A549 (cell line): Measurements from ENCODE around the gene PPL. TPM values are rescaled to one million over a fixed set of nuclear protein-coding genes. Genes with fewer than 3 reads are reported as not detected.
"Not testable (repeated sequence)": the region's sequence is repeated elsewhere in the genome, so short reads cannot be mapped to it uniquely, and the experiment has no call there.

Experiments
- ATAC-seq, 2 experiments: fragments of 200-7000 bp in 1 of 2; fragments of >200 bp in 1 of 2; cut with Nextera tagmentation in 1 of 2; cut with Tn5 transposase in 1 of 2; 3 replicates each; pipeline versions ENCODE4 v1.8.0 to v1.9.1; 2018 to 2020; ENCODE audit warnings: mild to moderate bottlenecking in 1 of 2, moderate library complexity in 1 of 2
- CTCF ChIA-PET: fragments of 300-600 bp; sonication (Branson Sonifier 250); formaldehyde crosslinking; extraction: SDS; loops from one replicate; lab custom pipeline; 2021; ENCODE audit warnings: antibody characterized with exemption, inconsistent platforms; lab: Yijun Ruan, JAX
- POLR2A ChIA-PET: fragments of 350-600 bp; formaldehyde crosslinking; extraction: SDS; loops from one replicate; lab custom pipeline; 2021; ENCODE audit warnings: antibody characterized with exemption, inconsistent platforms; lab: Yijun Ruan, JAX
- DNase-seq, 2 experiments: peaks; one replicate each; pipeline versions ENCODE4 v3.0.0 to v3.0.0-alpha.2; 2011 to 2016; ENCODE audit warnings: low read depth in 1 of 2, low spot score in 1 of 2
- FAIRE-seq: peaks from 2 replicates; lab custom pipeline; 2011; peaks lifted over from hg19 to GRCh38; lab: Jason Lieb, UNC
- H3K27ac ChIP-seq, 2 experiments: fragments of >200 bp; sonication (Bioruptor Twin); formaldehyde crosslinking; 3 replicates each; pipeline ENCODE4 v1.5.1; 2016 to 2017
- H3K4me1 ChIP-seq: fragments of >200 bp; sonication (Bioruptor Twin); formaldehyde crosslinking; 3 replicates; pipeline ENCODE4 v1.6.1; 2016
- H3K4me2 ChIP-seq: fragments of >200 bp; sonication (Bioruptor Twin); formaldehyde crosslinking; 3 replicates; pipeline ENCODE4 v1.6.1; 2016
- H3K4me3 ChIP-seq: fragments of >200 bp; sonication (Bioruptor Twin); formaldehyde crosslinking; 3 replicates; pipeline ENCODE4 v1.5.1; 2016
- H3K9me3 ChIP-seq: fragments of >200 bp; sonication (Bioruptor Twin); formaldehyde crosslinking; 3 replicates; pipeline ENCODE4 v1.6.1; 2016
- CBX2 ChIP-seq: fragments of 200-600 bp; sonication (generic); IDR thresholded peaks from 2 replicates; pipeline ENCODE4 v1.6.1; 2016; ENCODE audit warnings: low read depth, mild to moderate bottlenecking, borderline replicate concordance
- CBX8 ChIP-seq: fragments of 200-600 bp; sonication (generic); IDR thresholded peaks from 2 replicates; pipeline ENCODE4 v1.6.1; 2016
- CHD2 ChIP-seq: fragments of 150-350 bp; IDR thresholded peaks from 2 replicates; pipeline ENCODE4 v1.6.1; 2014; ENCODE audit warnings: low read length; ENCODE audit not compliant: partially characterized antibody
- EP300 ChIP-seq, 2 experiments: fragments of >200 bp; sonication (Bioruptor Twin); formaldehyde crosslinking; IDR thresholded peaks; 2 replicates in 1 of 2; 3 replicates in 1 of 2; pipeline ENCODE4 v1.6.1; 2016 to 2017
- FOSB ChIP-seq: fragments of 250-450 bp; sonication (Bioruptor Pico); IDR thresholded peaks from 2 replicates; pipeline ENCODE4 v1.5.0; 2020; ENCODE audit warnings: mild to moderate bottlenecking, moderate library complexity
- FOXS1 ChIP-seq: fragments of 250-450 bp; sonication (Bioruptor Pico); IDR thresholded peaks from 2 replicates; pipeline ENCODE4 v1.5.0; 2020; ENCODE audit warnings: mild to moderate bottlenecking, moderate library complexity
- HOXA7 ChIP-seq: fragments of 250-450 bp; sonication (Bioruptor Pico); IDR thresholded peaks from 2 replicates; pipeline ENCODE4 v1.5.0; 2020; ENCODE audit warnings: mild to moderate bottlenecking, moderate library complexity
- HOXB13 ChIP-seq: fragments of 250-450 bp; sonication (Bioruptor Pico); IDR thresholded peaks from 2 replicates; pipeline ENCODE4 v1.5.0; 2020; ENCODE audit warnings: low read depth, mild to moderate bottlenecking, moderate library complexity
- JUN ChIP-seq, 2 experiments: fragments of >200 bp; sonication (Bioruptor Twin); formaldehyde crosslinking; IDR thresholded peaks; 2 replicates in 1 of 2; 3 replicates in 1 of 2; pipeline ENCODE4 v1.6.1; 2016 to 2017
- MYC ChIP-seq: IDR thresholded peaks from 2 replicates; pipeline ENCODE4 v1.6.1; 2012; ENCODE audit warnings: mild to moderate bottlenecking, inconsistent platforms, low read length, improper control_type of control experiment, borderline replicate concordance
- NPAS2 ChIP-seq: fragments of 250-450 bp; sonication (Bioruptor Pico); IDR thresholded peaks from 2 replicates; pipeline ENCODE4 v1.8.0; 2022; ENCODE audit warnings: mild to moderate bottlenecking, moderate library complexity, borderline replicate concordance
- RFX5 ChIP-seq: fragments of 450-650 bp; IDR thresholded peaks from 2 replicates; pipeline ENCODE4 v1.7.1; 2014; ENCODE audit warnings: antibody characterized with exemption, mild to moderate bottlenecking, moderate library complexity
- RNF2 ChIP-seq: fragments of 200-600 bp; sonication (generic); IDR thresholded peaks from 2 replicates; pipeline ENCODE4 v1.6.1; 2016; ENCODE audit warnings: low read depth, mild to moderate bottlenecking, antibody characterized with exemption, moderate library complexity, borderline replicate concordance
- SMC3 ChIP-seq: fragments of >200 bp; sonication (Bioruptor Twin); formaldehyde crosslinking; IDR thresholded peaks from 3 replicates; pipeline ENCODE4 v1.6.1; 2018; ENCODE audit warnings: inconsistent platforms
- SREBF2 ChIP-seq: fragments of 450-650 bp; IDR thresholded peaks from 2 replicates; pipeline ENCODE4 v1.6.1; 2014; ENCODE audit warnings: mild to moderate bottlenecking, moderate library complexity
- TP53 ChIP-seq: fragments of 250-450 bp; sonication (Bioruptor Pico); IDR thresholded peaks from 2 replicates; pipeline ENCODE4 v1.5.0; 2021; ENCODE audit warnings: mild to moderate bottlenecking, moderate library complexity
- ZFP36 ChIP-seq: fragments of 450-650 bp; IDR thresholded peaks from 2 replicates; pipeline ENCODE4 v1.6.1; 2014; ENCODE audit warnings: borderline replicate concordance; ENCODE audit not compliant: partially characterized antibody
- ZSCAN20 ChIP-seq: fragments of 250-450 bp; sonication (Bioruptor Pico); IDR thresholded peaks from 2 replicates; pipeline ENCODE4 v1.8.0; 2022; ENCODE audit warnings: mild to moderate bottlenecking, moderate library complexity
- WGBS: methylation state at CpG from one replicate; pipeline ENCODE4 v1.1.6; 2017; ENCODE audit errors: missing lambda C conversion rate; 5-methylcytosine and 5-hydroxymethylcytosine counted together
- polyA plus RNA-seq, 4 experiments: library from polyadenylated mRNA; depleted of rRNA in 3 of 4; stranded (reverse); fragments of >200 nt; fragmentation: RNase III in 1 of 4; extraction: RNeasy Plus Mini Kit Qiagen cat#74134 plus additional on column Dnase treatment in 1 of 4; gene quantifications; 2 replicates in 3 of 4; 3 replicates in 1 of 4; pipeline ENCODE4 v1.2.3, GENCODE V29; 2011 to 2017
- TF ChIP-seq, protein P1 (sequence below): fragments of >200 bp; sonication (Bioruptor Twin); formaldehyde crosslinking; IDR thresholded peaks from 3 replicates; pipeline ENCODE4 v1.6.1; 2016
- TF ChIP-seq, protein P2 (sequence below): fragments of 250-450 bp; sonication (Bioruptor Pico); IDR thresholded peaks from 2 replicates; pipeline ENCODE4 v1.5.0; 2020; ENCODE audit warnings: low read depth, mild to moderate bottlenecking, moderate library complexity
- TF ChIP-seq, protein P3 (sequence below): IDR thresholded peaks from 2 replicates; pipeline ENCODE4 v1.6.1; 2012; ENCODE audit warnings: low read depth, borderline replicate concordance
- TF ChIP-seq, protein P4 (sequence below): IDR thresholded peaks from 2 replicates; pipeline ENCODE4 v1.6.1; 2012

The PPL gene
- polyA plus RNA-seq, 2 of the 4 experiments (the other 2 are of a cell fraction), result 1.8 to 2.6 TPM

DNA sequence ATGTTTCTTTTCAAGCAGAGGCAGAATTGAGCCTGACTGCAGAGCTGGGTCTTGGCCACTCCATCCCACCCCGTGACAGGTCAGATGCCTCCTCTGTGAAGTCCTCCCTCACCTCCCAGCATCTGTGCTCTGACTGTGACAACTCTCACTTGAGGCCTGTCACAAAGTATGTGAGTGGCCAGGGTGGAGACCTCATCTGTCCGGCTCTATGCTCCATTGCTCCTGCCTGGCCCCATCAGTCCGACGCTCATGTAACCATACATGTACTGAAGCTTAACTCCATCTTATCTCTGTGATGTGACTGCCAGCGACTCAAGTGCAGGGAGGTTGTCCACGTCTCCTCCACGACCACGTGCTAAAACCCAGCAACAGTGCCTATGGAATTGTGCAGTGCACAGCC lies 3.5 kb downstream of the PPL start:
- Histone ChIP-seq H3K9me3 (0 out of 3 replicates have a peak, but pooled peaks cover under 1% of the 10 kb centered on the region), H3K4me1 (peaks cover 10% of the 10 kb centered on the region; the same call in 2 of the 3 replicates), H3K4me2 (no peak overlapping the region), H3K4me3 (no peak overlapping the region), H3K27ac (no peak overlapping the region)
- ATAC-seq, result no peak
- 86% methylated on average over 8 of the region's 8 CpGs for WGBS
- no peak for TF ChIP-seq TP53 (CRISPR knock-in tag)
- no peak for TF ChIP-seq ZSCAN20 (CRISPR knock-in tag)
- TF ChIP-seq HOXA7 (CRISPR knock-in tag), result no peak
- no peak for TF ChIP-seq HOXB13
- TF ChIP-seq, protein P1, sequence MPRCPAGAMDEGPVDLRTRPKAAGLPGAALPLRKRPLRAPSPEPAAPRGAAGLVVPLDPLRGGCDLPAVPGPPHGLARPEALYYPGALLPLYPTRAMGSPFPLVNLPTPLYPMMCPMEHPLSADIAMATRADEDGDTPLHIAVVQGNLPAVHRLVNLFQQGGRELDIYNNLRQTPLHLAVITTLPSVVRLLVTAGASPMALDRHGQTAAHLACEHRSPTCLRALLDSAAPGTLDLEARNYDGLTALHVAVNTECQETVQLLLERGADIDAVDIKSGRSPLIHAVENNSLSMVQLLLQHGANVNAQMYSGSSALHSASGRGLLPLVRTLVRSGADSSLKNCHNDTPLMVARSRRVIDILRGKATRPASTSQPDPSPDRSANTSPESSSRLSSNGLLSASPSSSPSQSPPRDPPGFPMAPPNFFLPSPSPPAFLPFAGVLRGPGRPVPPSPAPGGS, result no peak
- no peak for TF ChIP-seq MYC
- no peak for TF ChIP-seq NPAS2
- FAIRE-seq, result no peak
- DNase-seq, result no peak
- ChIA-PET POLR2A (no interaction called here), CTCF (interaction anchor here (0.8 to 4.4 kb wide), 3 partner anchors 9 to 22 kb away, joined by 3 to 26 read pairs (median 5); no protein-coding TSS in a partner anchor)

DNA sequence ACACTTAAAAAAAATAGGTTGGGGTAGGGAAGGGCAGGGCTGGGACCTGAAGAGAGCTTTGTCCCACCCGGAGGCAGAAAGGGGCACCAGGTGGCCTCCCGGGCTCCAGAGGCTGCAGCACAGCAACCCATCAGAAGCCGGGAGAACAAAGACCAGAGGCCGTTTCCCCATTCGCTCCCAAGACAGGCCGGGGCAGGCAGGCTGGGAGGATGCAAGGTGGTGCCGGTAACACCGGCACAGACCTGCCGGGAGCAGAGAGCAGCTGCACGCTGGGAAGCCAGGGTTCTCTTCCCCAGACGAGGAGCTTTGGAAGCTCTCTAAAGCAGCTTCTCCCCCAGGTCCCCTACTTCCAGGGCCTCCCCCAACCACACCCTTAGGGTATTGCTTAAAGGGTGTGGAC lies 5.6 kb downstream of the PPL start:
- FAIRE-seq (no peak), ATAC-seq (no peak), DNase-seq (no peak)
- 79% methylated on average over 11 of the region's 11 CpGs for WGBS
- TF ChIP-seq CHD2 (no peak), ZSCAN20 (CRISPR knock-in tag) (no peak), RNF2 (no peak), ZFP36 (no peak), CBX2 (no peak), EP300 (IDR thresholded peaks at IDR 0.05) (no peak), RFX5 (no peak)
- no peak overlapping the region for H3K4me3 ChIP-seq
- peaks cover 9% of the 10 kb centered on the region; the same call in 2 of the 3 replicates for H3K4me1 ChIP-seq
- ChIA-PET POLR2A (no interaction called here), CTCF (interaction anchor here (0.6 to 1.2 kb wide), 4 partner anchors 10 to 383 kb away, joined by 3 to 5 read pairs (median 4); no protein-coding TSS in a partner anchor)
- no peak overlapping the region for H3K27ac ChIP-seq
- H3K9me3 ChIP-seq, result peaks cover 21% of the 10 kb centered on the region
- no peak overlapping the region for H3K4me2 ChIP-seq

DNA sequence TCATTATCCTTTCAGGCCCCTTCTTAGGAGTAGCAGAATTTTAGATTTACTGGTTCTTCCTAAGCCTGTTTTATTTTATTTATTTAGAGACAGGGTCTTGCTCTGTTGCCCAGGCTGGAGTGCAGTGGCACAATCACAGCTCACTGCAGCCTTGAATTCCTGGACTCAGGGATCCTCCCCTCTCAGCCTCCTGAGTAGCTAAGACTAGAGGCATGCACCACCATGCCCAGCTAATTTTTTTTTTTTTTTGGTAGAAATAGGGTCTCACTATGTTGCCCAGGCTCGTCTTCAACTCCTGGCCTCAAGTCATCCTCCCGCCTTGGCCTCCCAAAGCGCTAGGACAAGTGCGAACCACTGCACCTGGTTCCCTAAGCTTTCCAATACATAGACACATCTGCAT lies 7.3 kb downstream of the PPL start:
- ATAC-seq, H3K4me2 ChIP-seq, POLR2A ChIA-PET, H3K4me1 ChIP-seq, H3K4me3 ChIP-seq, H3K27ac ChIP-seq, FAIRE-seq, DNase-seq: not testable (repeated sequence)
- WGBS, result 92% methylated on average over 4 of the region's 4 CpGs
- CTCF ChIA-PET, result interaction anchor here (0.8 to 1.1 kb wide), 2 partner anchors 13 to 69 kb away, joined by 3 to 5 read pairs; no protein-coding TSS in a partner anchor
- peaks cover 28% of the 10 kb centered on the region for H3K9me3 ChIP-seq

DNA sequence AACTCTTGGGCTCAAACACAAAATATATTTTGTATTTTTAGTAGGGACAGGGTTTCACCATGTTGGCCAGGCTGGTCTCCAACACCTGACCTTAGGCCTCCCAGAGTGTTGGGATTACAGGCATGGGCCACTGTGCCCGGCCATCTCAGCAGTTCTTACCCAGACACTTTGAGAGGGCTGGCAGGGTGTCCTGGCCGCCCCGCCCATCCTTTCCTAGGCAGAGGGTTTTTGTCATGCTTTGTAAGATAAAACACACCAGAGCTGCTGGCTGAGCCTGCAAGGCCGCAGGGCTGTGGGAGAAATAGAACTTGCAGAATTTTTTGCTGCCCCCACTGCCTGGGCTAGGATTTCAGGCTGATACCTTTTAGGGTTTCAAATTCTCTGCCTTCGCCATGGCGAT lies 8.7 kb downstream of the PPL start:
- FAIRE-seq (no peak), DNase-seq (no peak)
- H3K27ac ChIP-seq, result no peak overlapping the region
- H3K4me1 ChIP-seq, result 0 out of 3 replicates have a peak, but pooled peaks cover 2% of the 10 kb centered on the region
- POLR2A ChIA-PET, result no interaction called here
- H3K4me2 ChIP-seq, result no peak overlapping the region
- TF ChIP-seq, protein P2, sequence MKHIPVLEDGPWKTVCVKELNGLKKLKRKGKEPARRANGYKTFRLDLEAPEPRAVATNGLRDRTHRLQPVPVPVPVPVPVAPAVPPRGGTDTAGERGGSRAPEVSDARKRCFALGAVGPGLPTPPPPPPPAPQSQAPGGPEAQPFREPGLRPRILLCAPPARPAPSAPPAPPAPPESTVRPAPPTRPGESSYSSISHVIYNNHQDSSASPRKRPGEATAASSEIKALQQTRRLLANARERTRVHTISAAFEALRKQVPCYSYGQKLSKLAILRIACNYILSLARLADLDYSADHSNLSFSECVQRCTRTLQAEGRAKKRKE, result no peak
- TF ChIP-seq CHD2, result no peak
- TF ChIP-seq JUN (IDR thresholded peaks at IDR 0.05), result no peak
- no peak for TF ChIP-seq SMC3
- no peak for TF ChIP-seq FOSB (CRISPR knock-in tag)
- no peak for TF ChIP-seq SREBF2
- TF ChIP-seq, protein P3, sequence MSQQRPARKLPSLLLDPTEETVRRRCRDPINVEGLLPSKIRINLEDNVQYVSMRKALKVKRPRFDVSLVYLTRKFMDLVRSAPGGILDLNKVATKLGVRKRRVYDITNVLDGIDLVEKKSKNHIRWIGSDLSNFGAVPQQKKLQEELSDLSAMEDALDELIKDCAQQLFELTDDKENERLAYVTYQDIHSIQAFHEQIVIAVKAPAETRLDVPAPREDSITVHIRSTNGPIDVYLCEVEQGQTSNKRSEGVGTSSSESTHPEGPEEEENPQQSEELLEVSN, result no peak
- TF ChIP-seq, protein P4, sequence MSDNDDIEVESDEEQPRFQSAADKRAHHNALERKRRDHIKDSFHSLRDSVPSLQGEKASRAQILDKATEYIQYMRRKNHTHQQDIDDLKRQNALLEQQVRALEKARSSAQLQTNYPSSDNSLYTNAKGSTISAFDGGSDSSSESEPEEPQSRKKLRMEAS, result no peak
- no peak for TF ChIP-seq FOXS1 (CRISPR knock-in tag)
- TF ChIP-seq CBX8, result no peak
- no peak for TF ChIP-seq EP300 (IDR thresholded peaks at IDR 0.05)
- TF ChIP-seq, all 56 proteins: peak for 0
- no peak for ATAC-seq
- Histone ChIP-seq H3K9me3 (peaks cover 28% of the 10 kb centered on the region), H3K4me3 (no peak overlapping the region)
- 97% methylated on average over 3 of the region's 6 CpGs for WGBS
- CTCF ChIA-PET, result no interaction called here
